Activated effector memory CD4-positive, alpha-beta T cell treated with Interleukin-2 at 50 U/mL for 16 hours (primary cell): ENCODE results near the gene DBNL.

ENCODE experiments used
- DNase-seq: peaks from one replicate; pipeline ENCODE4 v3.0.0-alpha.2; 2020

Gene DBNL

GRCh38 chr7:44100458-44101302 lies 56.2 kb downstream of the DBNL start:
- no peak for DNase-seq

DNA sequence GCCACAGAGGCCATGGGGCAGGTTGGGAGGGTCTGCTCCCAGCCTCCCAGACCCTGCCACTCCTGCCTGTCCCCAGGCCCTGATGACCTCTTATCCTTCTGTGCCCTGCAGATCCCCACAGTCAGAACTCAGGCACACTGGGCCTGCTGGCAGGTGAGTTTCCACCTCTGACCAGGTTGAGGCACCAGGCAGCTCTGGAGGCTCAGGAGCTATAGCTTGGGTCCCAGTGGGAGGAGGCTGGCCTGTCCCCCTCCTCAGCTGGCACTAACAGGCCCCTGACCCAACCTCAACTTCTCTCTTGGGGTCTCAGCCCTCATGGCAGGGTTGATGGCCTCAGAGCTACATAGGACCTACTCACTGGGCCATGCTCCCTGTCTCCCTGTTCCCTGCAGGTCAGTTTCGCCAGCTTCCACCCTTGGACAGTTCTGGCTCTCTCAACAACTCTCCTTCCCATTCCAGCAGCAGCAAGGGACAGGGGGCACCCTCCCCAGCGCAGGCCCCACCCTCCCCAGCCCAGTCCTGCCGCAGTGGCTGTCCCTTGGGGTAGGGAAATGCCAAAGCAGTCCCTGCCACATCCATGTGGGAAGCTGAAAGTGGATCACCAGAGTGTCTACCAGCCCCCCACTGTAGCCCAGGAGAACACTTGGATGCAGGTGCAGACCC lies 56.9 kb downstream of the DBNL start:
- no peak for DNase-seq

GRCh38 chr7:44101966-44102845 lies 57.7 kb downstream of the DBNL start:
- no peak for DNase-seq

DNA sequence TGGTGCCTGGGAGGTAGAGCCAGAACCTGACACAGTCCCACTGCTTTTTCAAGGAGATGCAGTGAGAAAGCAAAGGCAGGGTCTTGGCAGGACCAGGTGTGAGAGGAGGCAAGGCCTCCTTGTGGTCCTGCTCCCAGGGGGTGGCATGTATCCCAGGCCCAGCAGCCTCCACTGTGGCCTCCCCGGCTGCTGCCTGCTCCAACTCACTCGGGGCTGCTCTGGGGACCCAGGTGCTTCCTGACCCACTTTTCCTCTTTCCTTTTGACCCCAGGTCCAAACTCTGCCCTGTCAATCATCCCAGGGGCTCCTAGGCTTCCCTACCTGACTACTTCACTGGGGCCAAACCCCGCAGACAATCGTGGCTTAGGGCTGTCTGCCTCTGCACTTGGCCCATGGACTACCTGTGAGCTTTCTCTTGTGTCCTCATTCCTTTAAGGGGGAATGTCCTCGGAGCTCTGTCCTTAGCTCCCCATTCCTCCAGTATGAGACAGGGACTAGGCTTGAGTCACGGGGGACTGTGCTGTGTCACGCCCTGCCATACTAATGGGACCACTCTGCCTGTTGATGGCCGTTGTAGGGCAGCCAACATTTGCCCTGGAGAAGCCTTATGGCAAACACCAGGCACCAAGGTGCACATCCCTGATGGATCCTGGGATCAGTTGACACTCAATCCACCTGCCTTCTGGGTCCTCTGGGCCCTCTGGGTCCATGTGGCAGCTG lies 58.5 kb downstream of the DBNL start:
- DNase-seq = no peak

DNA sequence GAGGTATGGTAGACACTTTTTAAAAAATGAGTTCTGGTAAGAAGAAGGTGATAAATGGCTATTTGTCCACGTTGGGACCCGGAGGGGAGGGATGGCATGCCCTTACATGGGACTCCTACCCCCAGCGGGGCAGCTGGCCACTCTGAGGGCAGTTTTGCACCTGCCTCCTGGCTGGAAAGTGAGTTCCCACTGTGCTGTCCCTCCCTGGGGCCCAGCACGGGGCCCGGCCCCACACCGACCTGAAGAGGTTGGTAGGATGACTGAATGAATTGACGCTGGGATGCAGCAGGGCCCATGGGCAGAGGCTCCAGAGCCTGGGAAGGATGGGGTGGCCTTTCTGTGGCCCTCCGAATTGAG lies 59.0 kb downstream of the DBNL start:
- no peak for DNase-seq

DNA sequence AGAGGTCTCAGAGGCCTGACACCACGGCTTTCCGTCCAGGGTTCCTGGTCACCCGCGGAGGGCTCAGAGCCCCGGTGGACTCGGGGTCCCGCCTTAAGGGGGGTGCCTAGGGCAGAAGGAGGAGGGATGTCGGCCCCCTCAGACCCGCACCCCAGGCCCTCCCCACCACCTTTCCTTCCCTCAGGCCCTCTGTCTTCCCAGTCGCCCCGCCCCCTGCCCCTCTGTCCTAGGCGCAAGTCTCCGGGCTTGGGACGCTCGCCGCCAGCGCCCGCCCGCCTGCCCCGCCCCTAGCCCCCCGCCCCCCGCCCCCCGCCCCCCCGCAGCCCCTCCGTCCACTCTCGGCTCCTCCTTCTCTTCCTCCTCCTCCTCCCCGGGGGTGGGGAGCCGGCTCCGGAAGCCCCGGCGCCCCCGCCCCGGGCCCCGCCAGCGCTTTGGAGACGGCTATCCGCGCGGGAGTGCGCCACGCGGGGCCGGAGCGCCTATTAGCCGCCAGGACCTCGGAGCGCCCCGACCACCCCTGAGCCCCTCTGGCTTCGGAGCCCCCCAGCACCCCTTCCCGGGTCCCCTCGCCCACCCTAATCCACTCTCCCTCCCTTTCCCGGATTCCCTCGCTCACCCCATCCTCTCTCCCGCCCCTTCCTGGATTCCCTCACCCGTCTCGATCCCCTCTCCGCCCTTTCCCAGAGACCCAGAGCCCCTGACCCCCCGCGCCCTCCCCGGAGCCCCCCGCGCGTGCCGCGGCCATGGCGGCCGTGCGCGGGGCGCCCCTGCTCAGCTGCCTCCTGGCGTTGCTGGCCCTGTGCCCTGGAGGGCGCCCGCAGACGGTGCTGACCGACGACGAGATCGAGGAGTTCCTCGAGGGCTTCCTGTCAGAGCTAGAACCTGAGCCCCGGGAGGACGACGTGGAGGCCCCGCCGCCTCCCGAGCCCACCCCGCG lies 59.7 kb downstream of the DBNL start, which contains the start of gene AEBP1:
Gene AEBP1, plus strand, starts transcription at position 423 of the 937 bp plus-strand sequence. Its CDS starts 321 bp downstream, at position 744.
- no peak for DNase-seq

GRCh38 chr7:44104860-44105771 lies 60.6 kb downstream of the DBNL start:
- DNase-seq = no peak

GRCh38 chr7:44105832-44106231 lies 61.3 kb downstream of the DBNL start:
- no peak for DNase-seq

DNA sequence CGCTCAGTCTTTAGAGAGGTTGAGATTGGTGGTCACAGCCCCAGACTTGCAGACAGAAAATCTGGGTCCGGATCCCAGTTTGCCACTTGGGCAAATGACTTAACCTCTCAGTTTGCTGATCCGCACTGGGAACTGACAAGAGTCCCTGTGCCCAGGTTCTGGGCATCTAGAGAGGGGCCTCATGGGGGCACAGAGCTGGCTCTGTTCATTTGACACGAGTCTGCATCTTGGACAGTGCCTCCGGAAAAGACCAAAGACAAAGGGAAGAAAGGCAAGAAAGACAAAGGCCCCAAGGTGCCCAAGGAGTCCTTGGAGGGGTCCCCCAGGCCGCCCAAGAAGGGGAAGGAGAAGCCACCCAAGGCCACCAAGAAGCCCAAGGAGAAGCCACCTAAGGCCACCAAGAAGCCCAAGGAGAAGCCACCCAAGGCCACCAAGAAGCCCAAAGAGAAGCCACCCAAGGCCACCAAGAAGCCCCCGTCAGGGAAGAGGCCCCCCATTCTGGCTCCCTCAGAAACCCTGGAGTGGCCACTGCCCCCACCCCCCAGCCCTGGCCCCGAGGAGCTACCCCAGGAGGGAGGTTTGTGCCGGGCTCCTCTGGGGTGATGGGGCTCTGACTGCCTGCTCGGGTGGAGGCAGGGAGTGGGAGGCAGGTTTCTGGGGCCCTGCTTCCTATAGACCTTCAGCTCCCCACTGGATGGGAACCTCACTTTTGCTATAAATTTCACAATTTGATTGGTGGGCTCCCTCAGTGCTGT lies 62.0 kb downstream of the DBNL start:
- DNase-seq = no peak

DNA sequence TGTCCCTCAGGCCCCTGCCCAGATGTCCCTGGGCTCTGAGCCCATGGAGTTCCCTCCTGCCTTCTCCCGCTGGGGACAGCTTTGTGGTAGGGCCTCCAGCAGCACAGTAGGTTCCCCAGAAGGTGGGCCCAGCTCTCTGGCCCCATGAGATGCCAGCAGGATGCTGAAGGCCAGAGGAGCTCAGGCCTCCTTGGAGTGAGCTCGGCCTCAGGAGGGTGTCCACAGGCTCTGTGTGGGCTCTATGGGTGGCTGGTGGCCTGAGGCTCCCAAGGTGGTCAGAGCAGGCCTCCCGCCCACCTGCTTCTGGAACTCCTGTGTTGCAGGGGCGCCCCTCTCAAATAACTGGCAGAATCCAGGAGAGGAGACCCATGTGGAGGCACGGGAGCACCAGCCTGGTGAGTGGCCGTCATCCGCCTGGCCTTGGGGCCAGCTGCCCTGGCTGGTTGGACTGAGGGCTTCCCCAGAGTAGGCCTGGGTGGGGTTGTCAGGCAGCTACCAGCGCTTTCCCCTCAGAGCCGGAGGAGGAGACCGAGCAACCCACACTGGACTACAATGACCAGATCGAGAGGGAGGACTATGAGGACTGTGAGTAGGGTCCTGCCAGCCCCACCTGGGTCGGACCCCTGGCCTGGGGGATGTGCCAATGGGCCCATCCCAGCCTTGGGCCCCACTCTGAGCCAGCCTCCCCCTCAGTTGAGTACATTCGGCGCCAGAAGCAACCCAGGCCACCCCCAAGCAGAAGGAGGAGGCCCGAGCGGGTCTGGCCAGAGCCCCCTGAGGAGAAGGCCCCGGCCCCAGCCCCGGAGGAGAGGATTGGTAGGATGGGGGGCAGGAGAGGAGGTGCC lies 62.8 kb downstream of the DBNL start:
- no peak for DNase-seq

DNA sequence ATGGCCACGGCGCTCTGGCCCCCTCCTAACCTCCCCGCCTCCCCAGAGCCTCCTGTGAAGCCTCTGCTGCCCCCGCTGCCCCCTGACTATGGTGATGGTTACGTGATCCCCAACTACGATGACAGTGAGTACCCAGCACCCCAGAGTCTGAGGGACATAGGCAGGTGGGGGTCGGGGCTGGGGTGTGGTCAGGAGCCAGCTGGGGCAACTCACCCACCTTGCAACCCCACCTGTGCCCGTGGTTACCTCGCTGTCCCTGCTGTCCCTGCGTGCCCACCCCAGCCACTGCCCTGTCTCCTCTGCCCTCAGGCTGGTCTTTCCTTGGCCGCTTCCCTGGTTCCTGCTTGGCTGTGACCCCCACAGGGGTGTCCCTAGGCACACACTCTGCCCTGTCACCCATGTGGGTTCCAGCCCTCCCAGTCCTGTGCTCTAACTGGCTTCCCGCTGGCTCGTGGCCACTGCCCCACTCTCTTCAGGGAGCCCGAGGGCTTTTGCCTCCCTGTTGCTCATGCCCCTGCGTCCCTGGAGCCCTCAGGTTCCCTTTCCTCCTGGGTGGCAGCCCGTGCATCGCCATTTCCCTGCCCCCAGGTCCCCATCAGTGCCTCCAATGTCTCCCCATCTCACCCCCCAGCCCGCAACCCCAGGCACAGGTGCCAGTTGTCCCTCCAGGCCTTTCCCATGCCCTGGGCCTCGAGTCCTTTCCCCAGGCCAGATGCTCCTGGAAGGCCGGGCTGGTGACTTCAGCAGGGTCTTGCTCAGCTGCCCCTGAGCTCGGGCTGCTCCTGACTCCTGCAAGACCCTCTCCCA lies 63.7 kb downstream of the DBNL start:
- no peak for DNase-seq

DNA sequence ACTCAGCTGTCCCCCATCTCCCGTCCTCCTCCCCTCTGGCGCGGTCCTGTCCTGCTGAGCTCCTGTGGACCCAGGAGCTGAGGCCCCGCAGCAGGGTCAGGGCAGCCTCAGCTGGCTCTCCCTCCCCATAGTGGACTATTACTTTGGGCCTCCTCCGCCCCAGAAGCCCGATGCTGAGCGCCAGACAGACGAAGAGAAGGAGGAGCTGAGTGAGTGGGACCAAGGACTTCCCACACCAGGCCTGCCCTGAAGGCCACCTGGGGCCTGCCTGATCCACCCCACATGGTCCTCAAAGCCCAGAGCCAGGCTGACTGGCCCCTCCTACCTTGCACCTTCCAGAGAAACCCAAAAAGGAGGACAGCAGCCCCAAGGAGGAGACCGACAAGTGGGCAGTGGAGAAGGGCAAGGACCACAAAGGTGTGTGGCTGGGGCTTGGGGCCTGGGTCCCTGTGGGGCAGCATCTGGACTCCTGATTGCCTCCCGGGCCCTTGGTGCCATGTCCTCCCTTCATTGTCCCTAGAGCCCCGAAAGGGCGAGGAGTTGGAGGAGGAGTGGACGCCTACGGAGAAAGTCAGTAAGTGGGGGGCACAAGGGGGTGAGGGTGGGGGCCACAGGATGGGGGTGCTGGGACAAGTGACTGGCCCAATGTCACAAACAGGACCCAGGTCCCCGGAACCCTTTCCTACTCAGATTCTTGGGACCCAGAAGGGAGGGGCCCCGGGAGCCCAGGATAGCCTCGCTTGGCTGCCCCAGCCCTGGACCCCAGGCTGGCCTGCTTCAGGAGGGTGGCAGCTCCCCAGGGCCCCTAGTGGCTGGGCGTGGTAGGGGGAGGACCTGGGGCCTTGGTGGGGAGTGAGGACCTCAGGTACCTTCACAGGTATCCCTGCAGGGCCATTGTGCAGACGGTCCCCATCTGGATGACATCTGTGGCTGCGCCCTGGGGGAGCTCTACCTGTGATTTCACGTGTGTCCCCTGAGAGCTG lies 64.6 kb downstream of the DBNL start:
- no peak for DNase-seq

GRCh38 chr7:44109991-44110390 lies 65.5 kb downstream of the DBNL start:
- no peak for DNase-seq

DNA sequence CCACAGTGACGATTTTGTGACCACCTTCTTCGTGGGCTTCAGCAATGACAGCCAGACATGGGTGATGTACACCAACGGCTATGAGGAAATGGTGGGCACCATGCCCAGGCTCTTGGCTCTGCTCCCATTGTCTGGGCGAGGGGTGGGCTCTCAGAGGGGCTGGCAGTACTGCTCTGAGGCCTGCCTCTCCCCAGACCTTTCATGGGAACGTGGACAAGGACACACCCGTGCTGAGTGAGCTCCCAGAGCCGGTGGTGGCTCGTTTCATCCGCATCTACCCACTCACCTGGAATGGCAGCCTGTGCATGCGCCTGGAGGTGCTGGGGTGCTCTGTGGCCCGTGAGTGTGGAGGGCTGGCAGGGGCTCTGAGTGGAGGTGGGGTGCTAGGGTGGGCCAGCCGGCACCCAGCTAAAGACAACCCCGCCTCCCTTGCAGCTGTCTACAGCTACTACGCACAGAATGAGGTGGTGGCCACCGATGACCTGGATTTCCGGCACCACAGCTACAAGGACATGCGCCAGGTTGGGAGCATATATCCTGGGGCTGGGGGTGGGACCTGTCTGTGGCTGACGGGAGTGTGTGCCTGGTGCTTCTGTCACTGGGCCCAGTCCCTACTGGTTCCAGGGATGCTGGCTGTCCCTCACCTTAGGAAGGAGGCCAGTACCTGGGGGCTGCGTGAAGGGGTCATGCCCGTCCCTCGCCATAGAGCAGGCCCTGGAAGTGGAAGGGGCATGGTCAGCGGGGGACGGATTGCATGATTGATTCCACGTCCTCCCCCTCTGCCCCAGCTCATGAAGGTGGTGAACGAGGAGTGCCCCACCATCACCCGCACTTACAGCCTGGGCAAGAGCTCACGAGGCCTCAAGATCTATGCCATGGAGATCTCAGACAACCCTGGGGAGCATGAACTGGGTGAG lies 66.5 kb downstream of the DBNL start:
- DNase-seq = no peak
